ENCODE data around the gene ZFAND3.
A peak's percentile ranks its signal among the peaks of the same experiment; 100 is the strongest.
"Not testable (repeated sequence)": the region's sequence is repeated elsewhere in the genome, so short reads cannot be mapped to it uniquely, and the experiment has no call there.

Gene ZFAND3

DNA sequence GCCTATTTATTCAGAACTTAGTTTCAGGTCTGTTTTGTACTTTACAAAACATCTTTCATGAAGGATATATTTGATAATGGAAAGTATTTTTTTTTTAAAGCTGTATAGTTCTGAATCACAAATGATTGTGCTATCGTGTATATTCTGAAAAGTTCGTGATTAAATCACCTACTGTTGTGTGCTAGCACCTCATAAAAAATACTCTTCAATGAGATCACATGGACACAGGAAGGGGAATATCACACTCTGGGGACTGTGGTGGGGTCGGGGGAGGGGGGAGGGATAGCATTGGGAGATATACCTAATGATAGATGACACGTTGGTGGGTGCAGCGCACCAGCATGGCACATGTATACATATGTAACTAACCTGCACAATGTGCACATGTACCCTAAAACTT is 61.1 kb downstream of the ZFAND3 start:
- not testable (repeated sequence) for H3K27me3 Mint-ChIP-seq, ATAC-seq, H3K9me3 Mint-ChIP-seq, H3K4me3 Mint-ChIP-seq, H3K36me3 Mint-ChIP-seq, H3K27ac Mint-ChIP-seq
- peaks cover 66% of the 10 kb centered on the region for H3K4me1 Mint-ChIP-seq

DNA sequence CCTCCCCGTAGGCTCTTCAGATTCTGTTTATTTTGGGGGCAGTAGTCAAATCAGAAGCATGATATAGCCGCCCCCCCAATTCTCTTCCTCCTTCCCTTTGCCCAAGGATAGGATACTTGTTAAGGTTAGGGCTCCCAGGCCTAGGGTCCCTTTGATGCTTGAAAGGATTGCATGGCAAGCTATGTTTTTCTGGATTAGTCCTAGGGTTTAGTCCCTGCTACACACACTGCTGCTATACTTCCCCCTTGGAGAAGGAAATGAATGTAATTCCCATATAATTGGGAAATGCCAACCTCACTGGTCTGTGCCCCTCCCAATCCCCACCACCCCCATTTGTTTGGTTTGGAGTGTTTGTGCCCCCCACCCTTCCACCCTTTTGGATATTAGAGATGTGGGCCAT is 62.8 kb downstream of the ZFAND3 start:
- peaks cover 7% of the 10 kb centered on the region for H3K36me3 Mint-ChIP-seq
- ATAC-seq: no peak
- no peak overlapping the region for H3K27ac Mint-ChIP-seq
- peaks cover 52% of the 10 kb centered on the region for H3K4me1 Mint-ChIP-seq
- H3K9me3 Mint-ChIP-seq: no peaks in the 10 kb centered on the region
- H3K4me3 Mint-ChIP-seq: no peak overlapping the region
- H3K27me3 Mint-ChIP-seq: no peaks in the 10 kb centered on the region

- H3K27ac Mint-ChIP-seq: no peak overlapping the region
- peaks cover 7% of the 10 kb centered on the region for H3K36me3 Mint-ChIP-seq
- H3K4me1 Mint-ChIP-seq: peaks cover 46% of the 10 kb centered on the region
These were observed 63.3 kb downstream of the ZFAND3 start for GRCh38 chr6:37882724-37883413.

DNA sequence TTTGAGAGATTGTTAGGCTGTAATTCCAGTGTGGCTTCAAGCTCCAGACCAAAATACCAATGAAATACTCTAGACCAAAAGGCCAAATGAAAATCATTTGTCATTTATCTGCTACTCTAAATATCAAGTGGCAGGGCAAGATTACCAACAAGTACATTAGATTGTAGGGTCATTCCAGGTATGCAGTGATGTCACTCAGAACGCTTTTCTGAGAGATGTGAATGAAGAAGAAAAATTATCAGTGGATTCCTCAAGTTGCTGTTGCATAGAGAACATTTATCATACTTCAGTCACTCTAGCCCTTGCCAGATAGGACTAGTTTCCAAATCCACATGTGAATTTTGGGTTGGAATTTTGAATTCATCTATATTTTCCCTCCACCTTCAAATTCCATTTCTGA is 65.0 kb downstream of the ZFAND3 start:
- peaks cover 7% of the 10 kb centered on the region for H3K36me3 Mint-ChIP-seq
- peaks cover 36% of the 10 kb centered on the region for H3K4me1 Mint-ChIP-seq
- H3K9me3 Mint-ChIP-seq: no peaks in the 10 kb centered on the region
- H3K4me3 Mint-ChIP-seq: no peak overlapping the region
- ATAC-seq: no peak
- no peaks in the 10 kb centered on the region for H3K27me3 Mint-ChIP-seq
- H3K27ac Mint-ChIP-seq: no peak overlapping the region

More at GRCh38 chr6:37882724-37883413, 63.3 kb downstream of the ZFAND3 start:
- Mint-ChIP-seq H3K9me3 (no peaks in the 10 kb centered on the region), H3K27me3 (no peaks in the 10 kb centered on the region), H3K4me3 (no peak overlapping the region)
- no peak for ATAC-seq

DNA sequence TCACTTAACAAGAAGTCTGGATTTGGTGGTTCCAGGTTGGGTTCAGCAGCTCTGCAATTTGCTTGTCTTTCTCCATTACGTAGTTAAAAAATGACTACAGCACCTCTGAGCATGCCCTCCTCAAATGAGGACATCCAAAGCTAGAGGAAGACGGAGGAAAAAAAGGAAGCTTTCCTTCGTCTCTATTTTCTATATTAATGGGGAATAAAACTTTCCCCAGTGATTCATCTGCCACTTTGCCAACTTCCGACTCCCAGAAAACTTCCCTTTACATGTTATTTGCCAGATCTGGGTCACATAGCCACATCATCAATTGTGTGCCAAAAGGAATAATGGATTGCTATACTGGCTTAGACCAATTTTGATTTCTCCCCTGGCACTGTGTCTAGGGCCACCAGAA is 69.5 kb downstream of the ZFAND3 start:
- Mint-ChIP-seq H3K27me3 (no peaks in the 10 kb centered on the region), H3K36me3 (peaks cover 21% of the 10 kb centered on the region), H3K27ac (no peak overlapping the region), H3K4me1 (peaks cover 44% of the 10 kb centered on the region), H3K9me3 (peaks cover 2% of the 10 kb centered on the region), H3K4me3 (no peak overlapping the region)
- ATAC-seq: no peak

DNA sequence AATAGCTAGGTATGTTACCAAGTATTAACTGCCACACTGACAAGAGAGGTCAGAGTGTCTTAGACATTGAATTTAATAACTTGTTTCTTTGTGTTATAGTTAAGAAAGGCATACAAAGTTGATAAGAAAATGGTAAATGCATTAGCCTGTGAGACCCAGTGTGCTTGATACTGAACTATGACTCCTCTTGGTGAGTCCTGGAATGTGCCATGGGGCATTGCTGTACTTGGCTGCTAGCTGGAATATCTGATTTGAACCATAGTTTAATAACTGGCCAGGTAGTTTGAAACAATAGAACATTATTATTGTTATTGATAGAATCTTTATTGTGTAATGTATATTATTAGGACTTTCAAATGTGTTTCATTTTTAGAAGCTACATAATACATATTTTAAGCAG is 70.0 kb downstream of the ZFAND3 start:
- H3K27me3 Mint-ChIP-seq: no peaks in the 10 kb centered on the region
- H3K4me1 Mint-ChIP-seq: peaks cover 48% of the 10 kb centered on the region
- no peak for ATAC-seq
- H3K27ac Mint-ChIP-seq: no peak overlapping the region
- no peak overlapping the region for H3K4me3 Mint-ChIP-seq
- H3K9me3 Mint-ChIP-seq: peaks cover 2% of the 10 kb centered on the region
- peaks cover 25% of the 10 kb centered on the region for H3K36me3 Mint-ChIP-seq

DNA sequence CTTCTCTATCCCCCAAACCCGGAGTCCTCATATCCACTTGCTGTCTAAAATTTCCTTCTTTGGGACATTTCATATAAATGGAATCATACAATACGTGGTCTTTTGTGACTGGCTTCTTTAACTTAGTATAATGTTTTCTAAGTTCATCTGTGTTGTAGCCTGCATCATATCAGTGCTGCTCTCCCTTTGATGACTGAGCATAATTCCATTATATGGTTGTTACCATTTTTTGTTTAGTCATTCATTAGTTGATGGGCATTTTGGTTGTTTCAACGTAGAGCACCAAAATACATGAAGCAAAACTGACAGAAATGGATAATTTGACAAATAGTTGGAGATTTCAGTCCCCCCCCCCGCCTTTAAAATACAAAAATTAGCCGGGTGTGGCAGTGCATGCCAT is 71.5 kb downstream of the ZFAND3 start:
- no peak overlapping the region for H3K27ac Mint-ChIP-seq
- ATAC-seq: no peak
- peaks cover 8% of the 10 kb centered on the region for H3K9me3 Mint-ChIP-seq
- H3K4me1 Mint-ChIP-seq: peaks cover 56% of the 10 kb centered on the region
- no peaks in the 10 kb centered on the region for H3K27me3 Mint-ChIP-seq
- H3K36me3 Mint-ChIP-seq: peaks cover 32% of the 10 kb centered on the region
- no peak overlapping the region for H3K4me3 Mint-ChIP-seq

- Mint-ChIP-seq H3K9me3 (peaks cover 8% of the 10 kb centered on the region), H3K4me1 (peaks cover 77% of the 10 kb centered on the region), H3K36me3 (peaks cover 45% of the 10 kb centered on the region), H3K27ac (peak overlapping the region; percentile 65), H3K4me3 (no peak overlapping the region), H3K27me3 (no peaks in the 10 kb centered on the region)
- no peak for ATAC-seq
These were observed 73.7 kb downstream of the ZFAND3 start for GRCh38 chr6:37893257-37893656.

- peaks cover 45% of the 10 kb centered on the region for H3K36me3 Mint-ChIP-seq
- H3K27ac Mint-ChIP-seq: peak overlapping the region; percentile 65
- not testable (repeated sequence) for H3K27me3 Mint-ChIP-seq, H3K4me3 Mint-ChIP-seq, ATAC-seq, H3K9me3 Mint-ChIP-seq
- H3K4me1 Mint-ChIP-seq: peaks cover 77% of the 10 kb centered on the region
These were observed 74.2 kb downstream of the ZFAND3 start for GRCh38 chr6:37893734-37894133.

DNA sequence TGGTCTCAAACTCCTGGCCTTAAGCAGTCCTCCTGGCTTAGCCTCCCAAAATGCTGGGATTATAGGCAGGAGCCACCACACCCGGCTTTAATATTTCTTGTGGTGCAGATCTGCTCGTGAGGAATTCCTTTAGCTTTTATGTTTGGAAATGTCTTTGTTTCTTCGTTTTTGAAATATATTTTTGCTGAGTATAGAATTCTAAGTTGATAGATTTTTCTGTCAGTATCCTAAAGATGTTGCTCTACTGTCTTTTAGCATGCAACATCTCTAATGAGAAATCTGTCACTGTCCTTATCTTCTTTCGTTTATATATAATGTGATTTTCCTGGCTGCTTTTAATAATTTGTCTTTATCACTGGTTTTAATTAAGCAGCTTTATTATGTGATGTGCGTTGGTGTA is 75.1 kb downstream of the ZFAND3 start:
- peaks cover 8% of the 10 kb centered on the region for H3K9me3 Mint-ChIP-seq
- no peaks in the 10 kb centered on the region for H3K27me3 Mint-ChIP-seq
- H3K27ac Mint-ChIP-seq: peak overlapping the region; percentile 65
- peaks cover 45% of the 10 kb centered on the region for H3K36me3 Mint-ChIP-seq
- no peak for ATAC-seq
- H3K4me3 Mint-ChIP-seq: no peak overlapping the region
- peaks cover 71% of the 10 kb centered on the region for H3K4me1 Mint-ChIP-seq

DNA sequence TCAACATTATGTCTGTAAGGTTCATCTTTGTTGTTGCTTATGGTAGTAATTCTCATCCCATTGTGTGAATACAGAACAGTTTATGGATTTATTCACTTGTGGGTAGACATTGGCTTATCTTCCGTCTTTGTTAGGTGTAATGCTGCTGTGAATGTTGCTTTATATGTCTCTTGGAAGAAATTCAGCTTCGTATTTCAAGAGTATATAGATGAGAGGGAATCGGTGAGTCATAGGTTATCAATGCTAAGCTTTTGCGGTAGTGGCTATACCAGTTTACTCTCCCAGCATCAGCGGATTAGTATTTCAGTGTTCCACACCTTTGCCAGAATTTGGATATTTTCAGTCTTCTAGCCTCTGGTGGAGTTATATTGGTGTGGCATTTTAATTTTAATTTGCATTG is 77.8 kb downstream of the ZFAND3 start:
- H3K27ac Mint-ChIP-seq: no peak overlapping the region
- H3K4me1 Mint-ChIP-seq: peaks cover 65% of the 10 kb centered on the region
- no peaks in the 10 kb centered on the region for H3K27me3 Mint-ChIP-seq
- H3K36me3 Mint-ChIP-seq: peaks cover 42% of the 10 kb centered on the region
- ATAC-seq: no peak
- H3K4me3 Mint-ChIP-seq: no peak overlapping the region
- H3K9me3 Mint-ChIP-seq: peaks cover 8% of the 10 kb centered on the region

DNA sequence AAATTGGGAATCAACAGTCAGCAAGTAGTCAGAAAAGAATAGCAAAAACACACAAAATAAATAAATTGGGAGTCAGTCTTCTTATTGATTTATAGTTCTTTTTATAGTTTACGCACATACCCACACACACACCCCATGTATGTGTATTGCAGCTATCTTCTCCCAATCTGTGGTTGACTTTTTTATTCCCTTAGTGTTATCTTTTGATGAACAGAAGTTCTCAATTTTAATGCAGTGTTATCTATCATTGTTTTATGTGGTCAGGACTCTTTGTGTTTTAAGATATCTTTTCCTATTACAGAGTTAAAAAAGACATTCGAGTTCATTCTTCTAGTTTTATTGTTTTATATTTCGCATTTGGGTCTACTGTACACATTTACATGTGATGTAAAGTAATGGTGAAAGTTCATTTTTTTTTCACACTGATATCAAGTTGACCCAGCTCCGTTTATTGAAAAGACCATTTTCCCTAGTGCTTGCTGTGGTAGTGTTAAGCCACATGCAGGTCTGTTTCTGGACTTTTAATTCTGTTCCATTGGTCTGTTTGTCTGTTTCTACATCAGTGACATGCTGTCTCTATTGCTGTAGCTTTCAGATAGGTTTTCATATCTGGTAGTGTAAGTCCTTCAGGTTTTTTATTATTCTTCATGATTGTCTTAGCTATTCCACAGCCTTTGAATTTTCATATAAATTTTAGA is 78.4 kb downstream of the ZFAND3 start:
- Mint-ChIP-seq H3K36me3 (peaks cover 37% of the 10 kb centered on the region), H3K9me3 (peaks cover 8% of the 10 kb centered on the region), H3K4me1 (peaks cover 59% of the 10 kb centered on the region), H3K27me3 (no peaks in the 10 kb centered on the region), H3K4me3 (no peak overlapping the region), H3K27ac (no peak overlapping the region)
- no peak for ATAC-seq

DNA sequence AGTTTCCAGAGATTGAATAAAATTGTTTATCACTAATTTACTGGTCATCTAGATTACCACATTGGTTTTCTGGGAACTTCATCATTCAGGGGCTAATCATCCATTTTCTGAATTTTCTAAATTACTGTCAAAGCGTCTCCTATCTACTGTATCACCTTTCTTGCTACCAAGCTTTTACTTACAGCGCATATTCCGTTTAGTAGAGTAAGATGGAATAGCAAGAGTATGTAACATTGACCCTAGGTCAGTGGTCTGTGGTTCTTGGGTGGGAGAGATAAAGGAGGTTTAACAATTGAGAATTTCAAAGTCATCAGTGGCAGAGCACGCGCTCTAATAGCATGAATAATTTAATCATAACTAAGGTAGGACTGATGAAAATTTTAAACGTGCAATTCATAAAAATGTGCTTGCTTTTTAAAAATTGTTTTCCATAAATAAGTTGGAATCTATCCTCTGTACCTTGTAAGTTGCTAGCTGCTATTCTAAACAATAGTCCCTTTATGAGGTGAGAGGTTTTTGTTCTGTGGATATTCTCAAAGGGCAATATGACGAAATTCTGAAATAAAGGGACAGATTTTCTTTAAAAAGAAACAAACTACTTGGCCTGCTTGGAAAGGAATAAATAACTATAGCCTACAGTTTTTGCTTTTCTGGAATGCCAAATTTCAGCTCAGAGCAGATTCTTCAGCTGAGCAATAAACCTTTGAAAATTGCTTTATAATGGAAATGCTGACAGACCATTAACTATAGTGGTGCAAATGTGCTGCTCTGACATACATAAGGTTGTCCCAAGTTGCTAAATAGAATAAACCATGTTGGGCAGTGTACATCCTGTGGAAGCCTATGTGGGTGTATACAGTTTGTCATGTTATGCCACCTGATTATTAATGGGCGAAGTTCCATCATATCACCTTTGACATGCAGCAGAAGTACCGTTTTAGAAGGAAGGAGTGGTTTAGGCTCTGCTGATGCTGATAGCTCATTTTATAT is 84.1 kb downstream of the ZFAND3 start:
- no peak for ATAC-seq
- H3K27ac Mint-ChIP-seq: no peak overlapping the region
- no peak overlapping the region for H3K4me3 Mint-ChIP-seq
- H3K36me3 Mint-ChIP-seq: peaks cover 6% of the 10 kb centered on the region
- no peaks in the 10 kb centered on the region for H3K27me3 Mint-ChIP-seq
- H3K9me3 Mint-ChIP-seq: no peaks in the 10 kb centered on the region
- peaks cover 42% of the 10 kb centered on the region for H3K4me1 Mint-ChIP-seq

DNA sequence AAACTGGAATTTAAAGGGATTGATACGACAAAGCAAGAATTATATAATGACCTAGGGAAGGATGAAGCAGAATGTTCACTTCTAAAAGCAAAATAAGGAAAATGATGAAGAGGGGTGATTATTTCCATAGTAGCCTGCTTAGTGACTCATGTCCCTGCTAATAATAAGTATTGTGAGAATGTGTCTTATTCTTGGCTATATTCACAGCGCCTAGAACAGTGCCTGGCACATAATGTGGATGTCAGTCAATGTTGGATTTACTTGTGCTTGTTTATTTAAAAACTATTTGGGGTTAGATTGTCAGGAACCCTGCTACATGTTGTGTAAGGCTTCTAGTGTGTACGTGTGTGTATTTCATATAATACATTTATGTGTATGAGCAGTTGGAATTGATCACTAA is 85.1 kb downstream of the ZFAND3 start:
- no peak for ATAC-seq
- H3K27ac Mint-ChIP-seq: no peak overlapping the region
- H3K36me3 Mint-ChIP-seq: peaks cover 6% of the 10 kb centered on the region
- H3K4me1 Mint-ChIP-seq: peaks cover 51% of the 10 kb centered on the region
- no peaks in the 10 kb centered on the region for H3K27me3 Mint-ChIP-seq
- H3K4me3 Mint-ChIP-seq: no peak overlapping the region
- H3K9me3 Mint-ChIP-seq: no peaks in the 10 kb centered on the region

DNA sequence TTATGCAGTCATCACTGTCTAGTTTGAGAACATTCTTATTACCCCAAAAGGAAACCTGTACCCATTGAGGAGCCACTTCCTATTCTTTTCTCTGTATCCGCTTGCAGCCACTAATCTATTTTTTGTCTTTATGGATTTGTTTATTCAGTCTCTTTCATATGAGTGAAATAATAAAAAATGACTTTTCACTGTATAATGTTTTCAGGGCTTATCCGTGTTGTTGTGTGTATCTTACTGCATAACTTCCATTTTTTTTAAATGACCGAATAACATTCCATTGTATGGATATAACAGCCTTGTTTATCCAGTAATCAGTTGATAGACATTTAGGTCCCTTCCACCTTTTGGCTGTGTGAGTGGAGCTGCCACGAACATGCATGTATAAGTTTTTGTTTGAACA is 86.6 kb downstream of the ZFAND3 start:
- Mint-ChIP-seq H3K27ac (no peak overlapping the region), H3K27me3 (no peaks in the 10 kb centered on the region), H3K4me1 (peaks cover 51% of the 10 kb centered on the region), H3K9me3 (no peaks in the 10 kb centered on the region), H3K36me3 (peaks cover 6% of the 10 kb centered on the region), H3K4me3 (no peak overlapping the region)
- no peak for ATAC-seq
